Fibroblast of skin of right biceps (primary cell): ENCODE measurements around the gene SP110.

Source experiments
- DNase-seq: peaks from one replicate; pipeline ENCODE4 v3.0.0-alpha.2; 2013

The SP110 gene

DNA sequence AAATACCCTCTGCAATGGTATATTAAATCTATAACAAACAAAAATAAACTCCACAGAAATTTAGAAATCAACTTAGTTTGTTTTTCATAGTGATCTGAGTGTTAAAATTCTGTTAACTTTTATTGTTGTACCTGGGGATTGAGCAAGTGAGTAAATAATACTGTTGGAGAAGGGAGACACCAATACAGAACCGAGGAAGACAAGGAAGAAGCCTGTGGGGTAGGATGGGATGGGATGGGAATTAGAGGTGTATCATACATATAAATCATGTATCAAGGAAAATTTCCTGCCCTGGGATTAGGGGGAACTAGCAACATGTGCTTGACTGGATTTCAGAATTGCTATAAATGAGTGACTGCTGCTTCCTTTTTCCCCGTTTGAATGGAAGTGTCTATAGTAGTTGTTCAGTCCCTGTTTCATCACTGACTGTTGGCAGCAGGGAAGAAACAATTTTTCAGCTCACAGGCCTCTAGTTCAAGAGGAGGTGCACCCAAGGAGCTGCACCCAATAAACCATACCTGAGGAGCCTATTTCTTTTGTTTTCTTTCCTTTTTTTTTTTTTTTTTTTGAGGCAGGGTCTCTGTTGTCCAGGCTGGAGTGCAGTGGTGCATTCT is 53.1 kb downstream of the SP110 start:
- DNase-seq, result no peak

GRCh38 chr2:230164139-230164538 is 55.6 kb downstream of the SP110 start:
- no peak for DNase-seq

DNA sequence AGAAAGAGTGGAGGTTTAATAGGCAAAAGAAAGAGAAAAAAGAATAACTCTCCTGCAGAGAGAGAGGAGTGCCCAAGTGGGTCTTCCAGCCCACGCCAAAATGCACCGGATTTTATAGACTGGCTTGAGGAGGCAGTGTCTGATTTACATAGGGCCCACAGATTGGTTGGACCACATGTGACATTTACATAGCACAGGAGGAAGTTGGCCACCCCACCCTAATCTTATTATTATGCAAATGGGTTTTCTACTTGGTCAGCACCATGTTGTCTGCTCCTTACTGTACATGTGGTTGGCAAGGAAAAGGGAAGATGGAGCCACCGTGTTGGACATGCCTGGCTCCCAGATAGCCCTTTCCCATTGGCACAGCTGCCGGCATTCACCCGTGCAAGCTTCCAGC is 56.8 kb downstream of the SP110 start:
- no peak for DNase-seq

DNA sequence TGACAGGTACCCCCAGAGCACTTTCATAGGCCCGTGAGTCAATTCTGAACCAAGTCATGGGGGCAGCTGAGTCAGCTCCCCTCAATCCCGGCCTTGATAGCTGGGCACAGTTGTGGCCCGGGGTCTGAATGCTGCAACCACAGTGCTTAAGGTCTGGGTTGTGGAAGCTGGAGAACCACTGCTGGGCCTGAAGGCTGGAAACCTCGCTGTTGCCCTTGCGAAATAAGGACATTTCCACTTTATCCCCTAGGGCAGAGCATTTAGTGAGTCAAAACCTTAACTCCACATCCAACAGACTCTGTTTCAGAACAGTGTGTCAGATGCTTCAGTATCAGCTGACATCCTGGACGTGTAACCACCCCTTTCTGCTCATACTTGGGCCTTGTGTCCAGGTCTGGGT is 58.6 kb downstream of the SP110 start:
- DNase-seq, result peak; percentile 15

DNA sequence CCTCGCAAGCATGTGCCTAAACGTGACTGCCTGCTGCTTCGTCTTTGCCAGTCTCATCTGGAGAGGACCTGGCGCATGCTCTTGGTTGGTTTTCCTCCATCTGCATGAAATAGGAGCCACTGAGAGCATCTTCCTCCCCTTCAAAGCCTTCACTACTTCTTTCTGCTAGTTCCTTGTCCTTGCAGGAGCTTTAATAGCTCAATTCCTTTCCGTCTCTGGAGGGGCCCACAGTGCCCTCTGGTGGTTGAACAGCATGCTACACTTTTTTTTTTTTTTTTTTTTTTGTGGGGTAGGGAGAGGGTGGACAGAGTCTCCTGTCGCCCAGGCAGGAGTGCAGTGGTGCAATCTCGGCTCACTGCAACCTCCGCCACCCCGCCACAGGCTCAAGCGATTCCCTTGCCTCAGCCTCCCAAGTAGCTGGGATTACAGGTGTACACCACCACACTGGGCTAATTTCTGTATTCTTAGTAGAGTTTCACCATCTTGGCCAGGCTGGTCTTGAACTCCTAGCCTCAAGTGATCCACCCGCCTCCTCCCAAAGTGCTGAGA is 59.6 kb downstream of the SP110 start:
- DNase-seq, result peak; percentile 39

DNA sequence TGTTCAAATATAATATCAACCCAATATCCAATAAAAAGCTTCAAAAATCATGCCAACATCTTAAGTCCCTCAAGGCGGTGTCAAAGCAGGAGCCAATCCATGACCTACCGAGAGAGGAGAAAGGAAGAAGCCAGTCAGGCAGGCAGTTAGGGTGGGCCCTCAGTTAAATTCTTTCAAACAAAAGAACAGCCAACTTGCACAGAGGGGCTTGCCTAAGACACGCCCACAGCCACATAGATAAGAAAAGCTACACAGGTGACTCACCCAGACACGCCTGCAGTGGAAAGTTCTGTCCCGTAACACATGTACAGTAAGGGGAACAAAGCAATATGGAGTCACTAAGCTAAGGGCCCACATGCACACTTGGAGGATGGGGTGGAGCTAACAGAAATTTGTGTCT is 61.3 kb downstream of the SP110 start:
- DNase-seq, result no peak

- no peak for DNase-seq
Observed at GRCh38 chr2:230156782-230157699, 62.7 kb downstream of the SP110 start.

- DNase-seq, result no peak
Observed at GRCh38 chr2:230155359-230155758, 64.4 kb downstream of the SP110 start.

GRCh38 chr2:230153390-230153976 is 66.3 kb downstream of the SP110 start:
- DNase-seq, result no peak

GRCh38 chr2:230152334-230152733 is 67.5 kb downstream of the SP110 start:
- no peak for DNase-seq

DNA sequence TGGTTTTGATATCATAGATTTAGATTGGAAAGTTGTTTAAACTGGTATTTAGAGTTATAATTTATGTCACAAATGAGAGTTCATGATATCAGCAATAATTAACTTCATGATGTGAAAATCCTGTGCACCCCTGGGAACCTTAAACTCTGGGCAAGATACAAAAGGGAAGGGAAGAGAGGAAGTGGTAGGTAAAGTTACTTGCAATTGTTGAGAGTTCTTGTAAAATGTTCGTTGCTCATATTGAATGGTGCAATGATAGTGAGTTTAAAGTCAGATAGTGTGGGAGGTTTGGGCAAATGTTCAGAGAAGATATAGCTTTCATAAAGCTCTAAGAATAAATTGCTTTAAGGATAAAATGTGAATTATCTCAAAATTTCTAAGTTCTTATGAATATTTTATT is 75.4 kb downstream of the SP110 start:
- no peak for DNase-seq

DNA sequence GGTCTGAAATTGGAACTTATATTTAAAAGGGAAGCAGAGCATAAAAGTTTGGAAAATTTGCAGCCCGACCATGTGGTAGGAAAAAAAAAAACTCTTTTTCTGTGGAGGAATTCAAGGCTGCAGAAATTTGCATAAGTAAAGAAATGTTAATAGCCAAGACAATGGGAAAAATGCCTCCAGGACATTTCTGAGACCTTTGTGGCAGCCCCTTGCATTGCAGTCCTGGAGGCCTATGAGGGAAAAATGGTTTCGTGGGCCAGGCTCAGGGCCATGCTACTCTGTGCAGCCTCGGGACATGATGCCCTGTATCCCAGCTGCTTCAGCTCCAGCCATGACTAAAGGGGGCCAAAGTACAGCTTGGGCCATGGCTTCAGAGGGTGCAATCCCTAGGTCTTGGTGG is 79.1 kb downstream of the SP110 start:
- no peak for DNase-seq

- DNase-seq, result peak; percentile 38
Observed at GRCh38 chr2:230137902-230138539, 81.8 kb downstream of the SP110 start.

DNA sequence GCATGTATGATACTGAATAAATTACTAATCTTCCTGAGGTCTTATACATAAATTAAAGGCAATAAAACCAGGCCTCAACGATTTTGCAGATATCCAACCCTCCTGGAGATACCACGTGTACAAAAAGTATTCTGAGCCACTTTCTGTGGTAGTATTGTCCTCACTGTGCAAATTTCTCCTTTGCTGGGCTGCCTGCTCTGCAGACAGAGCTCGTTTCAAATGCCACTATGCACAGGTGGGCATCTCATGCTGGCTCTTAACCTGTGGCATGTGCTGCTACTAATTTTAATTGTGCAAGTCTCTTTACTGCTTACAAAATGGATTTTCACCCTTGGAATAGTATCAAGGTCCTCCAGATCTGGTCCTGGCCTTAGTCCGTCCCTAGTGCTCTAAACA is 84.7 kb downstream of the SP110 start:
- DNase-seq, result no peak

GRCh38 chr2:230134496-230135129 is 85.2 kb downstream of the SP110 start:
- DNase-seq, result peak; percentile 57

DNA sequence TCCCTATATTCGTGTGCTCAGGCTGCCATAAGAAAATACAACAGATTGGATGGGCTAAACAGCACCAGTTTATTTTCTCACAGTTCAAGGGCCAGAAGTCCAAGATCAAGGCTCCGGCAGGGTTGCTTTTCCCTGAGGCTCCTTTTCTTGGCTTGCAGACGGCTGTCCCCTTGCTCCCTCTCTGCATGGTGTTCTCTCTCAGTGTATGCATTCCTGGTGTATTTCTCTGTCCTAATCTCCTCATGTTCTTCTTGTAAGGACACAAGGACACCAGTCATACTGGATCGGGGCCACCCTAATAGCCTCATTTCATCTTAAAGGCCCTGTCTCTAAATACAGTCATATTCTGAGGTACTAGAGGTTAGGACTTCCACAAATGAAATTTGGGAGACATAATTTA is 88.4 kb downstream of the SP110 start:
- no peak for DNase-seq

DNA sequence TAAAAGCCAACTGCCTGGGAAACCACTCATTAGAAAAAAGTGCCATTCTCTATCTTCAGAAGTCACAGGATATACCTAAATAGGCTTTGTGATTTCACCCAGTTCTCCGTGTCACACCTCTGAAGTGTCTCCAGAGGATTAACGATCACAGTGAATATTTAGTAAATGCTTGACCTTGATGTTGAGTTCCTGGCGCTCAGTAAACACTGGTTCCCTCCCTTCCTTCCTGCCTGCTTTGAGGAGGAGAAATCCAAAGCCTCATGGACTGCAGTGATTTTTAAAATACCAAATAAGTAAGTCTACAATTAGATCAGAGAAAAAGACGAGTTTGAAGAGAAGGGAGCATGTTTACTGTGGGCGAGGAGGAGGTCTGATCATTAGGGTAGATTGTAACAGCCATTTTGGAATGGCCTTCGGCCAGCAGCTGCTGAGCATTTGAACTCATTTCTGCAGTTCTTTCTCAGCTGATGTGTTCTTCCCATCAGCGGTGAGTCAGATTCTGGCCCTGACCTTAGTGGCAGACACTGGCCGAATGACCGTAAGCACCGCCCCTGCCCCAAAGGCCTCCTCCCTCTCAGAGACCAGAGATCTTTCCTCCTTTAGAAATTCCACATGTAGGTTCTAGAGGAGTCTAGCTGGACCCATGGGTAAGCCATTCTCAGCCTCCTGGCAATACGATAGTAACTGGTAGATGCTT is 89.0 kb downstream of the SP110 start:
- peak; percentile 35 for DNase-seq

DNA sequence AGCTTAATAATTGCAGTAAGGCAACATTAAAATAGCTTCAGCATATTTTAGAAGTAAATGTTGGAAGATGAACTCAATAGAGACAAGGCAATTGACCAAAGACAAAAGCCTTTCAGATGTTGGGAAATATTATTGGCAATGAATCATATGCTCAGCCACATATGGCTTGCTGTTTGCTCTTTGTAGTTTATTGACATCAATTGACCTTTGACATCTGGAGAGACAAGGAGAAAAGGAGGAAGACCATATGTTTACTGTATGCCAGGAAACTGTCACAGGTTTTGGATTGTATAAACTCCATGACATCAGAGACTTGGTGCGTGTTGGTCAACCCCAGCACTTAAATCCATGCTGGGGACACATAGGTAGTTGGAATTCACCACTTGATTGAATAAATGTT is 90.4 kb downstream of the SP110 start:
- DNase-seq, result no peak

DNA sequence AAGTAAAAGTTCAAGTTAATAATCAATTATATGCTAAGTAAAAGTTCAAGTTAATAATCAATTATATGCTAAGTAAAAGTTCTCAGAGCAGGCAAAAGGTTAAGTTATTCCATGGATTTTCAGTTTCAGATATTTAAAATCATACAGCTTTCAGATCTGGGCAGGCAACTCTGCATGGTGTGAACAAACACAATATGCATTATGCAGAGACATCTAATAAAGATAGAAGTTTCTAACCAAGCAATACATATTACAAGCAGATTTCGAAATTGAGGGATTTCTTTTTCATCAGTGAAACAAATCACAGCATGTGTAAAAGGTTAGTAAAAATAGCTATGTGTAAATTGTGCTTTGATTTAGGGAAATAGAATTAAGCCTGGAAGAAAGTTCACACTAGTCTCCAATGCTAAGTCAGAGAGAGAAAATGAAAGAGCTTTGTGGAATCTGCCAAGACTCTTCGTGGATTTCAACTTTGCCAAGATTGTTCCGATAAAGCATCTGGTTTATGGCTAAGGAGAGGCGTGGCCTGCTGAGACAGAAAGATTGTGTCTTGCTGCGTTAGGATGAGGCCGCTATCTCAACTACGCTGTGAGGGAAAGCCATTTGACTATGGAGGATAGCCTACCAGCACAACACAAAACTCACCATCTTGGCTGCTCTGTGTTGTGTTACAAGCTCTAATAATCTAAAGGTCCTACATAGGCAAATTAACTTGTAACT is 91.0 kb downstream of the SP110 start:
- peak; percentile 27 for DNase-seq

DNA sequence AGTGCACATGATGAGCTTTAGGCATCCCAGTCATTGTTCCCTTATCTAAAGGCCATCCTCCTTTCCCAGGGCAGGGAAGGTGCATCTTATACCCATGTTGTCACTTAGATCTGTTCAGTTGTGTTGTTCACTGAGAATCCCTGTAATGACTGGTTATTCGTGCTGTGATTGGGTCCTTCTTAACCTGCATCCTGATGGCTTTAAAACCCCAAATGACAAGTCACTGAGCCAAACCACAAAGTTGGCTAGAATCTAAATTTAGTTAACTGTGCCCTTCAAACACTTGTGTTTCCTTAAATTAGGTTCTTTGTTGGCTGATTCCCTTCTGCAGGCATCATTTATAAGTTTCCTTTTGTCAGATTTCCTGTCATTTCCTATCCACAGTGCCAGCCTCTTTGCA is 92.6 kb downstream of the SP110 start:
- DNase-seq, result no peak

GRCh38 chr2:230124757-230125431 is 94.9 kb downstream of the SP110 start:
- no peak for DNase-seq
